Endothelial cell (in vitro differentiated cells): ENCODE data around the gene ST6GAL1. TPM values are rescaled to one million over a fixed set of nuclear protein-coding genes. Genes with fewer than 3 reads are reported as not detected.

Experiments
- DNase-seq: peaks from one replicate; pipeline ENCODE4 v3.0.0; 2021; ENCODE audit warnings: low spot score
- H3K27ac Mint-ChIP-seq: one replicate; pipeline ENCODE4 v1.8.0; 2021; ENCODE audit warnings: mixed read lengths, inconsistent platforms; ENCODE audit not compliant: unreplicated experiment
- H3K27me3 Mint-ChIP-seq: one replicate; pipeline ENCODE4 v1.8.0; 2021; ENCODE audit warnings: mild to moderate bottlenecking, moderate library complexity, mixed read lengths, inconsistent platforms; ENCODE audit not compliant: unreplicated experiment
- H3K36me3 Mint-ChIP-seq: one replicate; pipeline ENCODE4 v1.8.0; 2021; ENCODE audit warnings: mild to moderate bottlenecking, low read depth, mixed read lengths, inconsistent platforms; ENCODE audit not compliant: unreplicated experiment
- H3K4me1 Mint-ChIP-seq: one replicate; pipeline ENCODE4 v1.8.0; 2021; ENCODE audit warnings: mild to moderate bottlenecking, mixed read lengths, inconsistent platforms; ENCODE audit not compliant: unreplicated experiment
- H3K4me3 Mint-ChIP-seq: one replicate; pipeline ENCODE4 v1.8.0; 2021; ENCODE audit warnings: mild to moderate bottlenecking, mixed read lengths, inconsistent platforms; ENCODE audit not compliant: unreplicated experiment
- H3K9me3 Mint-ChIP-seq: one replicate; pipeline ENCODE4 v1.8.0; 2021; ENCODE audit warnings: mixed read lengths, inconsistent platforms; ENCODE audit not compliant: unreplicated experiment
- total RNA-seq: library from RNA; stranded (reverse); fragmentation: NEBNext Ultra II Directional; extraction: Animal tissue kit (Norgen Biotek cat#: 25700); gene quantifications from one replicate; pipeline ENCODE4 v1.2.1, GENCODE V29; 2021; ENCODE audit not compliant: unreplicated experiment
- TF ChIP-seq, protein P1 (sequence below): fragments of 200-600 bp; sonication (generic); IDR thresholded peaks from one replicate; pipeline ENCODE4 v1.5.0; 2021; ENCODE audit warnings: antibody characterized with exemption; ENCODE audit not compliant: unreplicated experiment

ST6GAL1 gene
- total RNA-seq, 1 donor from 2014 or later = 82.4 TPM

DNA sequence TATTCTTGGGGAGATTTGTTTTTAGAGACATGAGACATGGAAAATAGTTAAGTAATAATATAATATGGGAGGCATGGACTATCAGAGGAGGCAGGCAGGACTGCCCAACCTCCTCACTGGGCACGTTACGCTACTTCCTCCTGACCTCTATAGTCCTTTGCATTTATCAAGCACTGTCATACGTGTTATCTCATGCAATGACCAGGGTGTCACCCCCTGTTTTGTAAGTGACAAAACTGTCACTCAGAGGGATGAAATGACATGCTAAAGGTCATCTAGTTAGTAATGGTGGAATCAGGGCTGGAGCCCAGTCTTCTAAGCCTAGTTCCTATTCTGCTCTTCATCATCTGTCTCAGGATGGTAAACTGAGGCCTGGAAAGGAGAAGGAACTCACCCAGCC is 66.7 kb downstream of the ST6GAL1 start:
- peaks cover 6% of the 10 kb centered on the region for H3K36me3 Mint-ChIP-seq
- no peak for DNase-seq
- peaks cover 30% of the 10 kb centered on the region for H3K4me1 Mint-ChIP-seq
- no peaks in the 10 kb centered on the region for H3K9me3 Mint-ChIP-seq
- H3K4me3 Mint-ChIP-seq = no peak overlapping the region
- peak overlapping the region; percentile 49 for H3K27ac Mint-ChIP-seq
- peaks cover 2% of the 10 kb centered on the region for H3K27me3 Mint-ChIP-seq
- TF ChIP-seq, protein P1, sequence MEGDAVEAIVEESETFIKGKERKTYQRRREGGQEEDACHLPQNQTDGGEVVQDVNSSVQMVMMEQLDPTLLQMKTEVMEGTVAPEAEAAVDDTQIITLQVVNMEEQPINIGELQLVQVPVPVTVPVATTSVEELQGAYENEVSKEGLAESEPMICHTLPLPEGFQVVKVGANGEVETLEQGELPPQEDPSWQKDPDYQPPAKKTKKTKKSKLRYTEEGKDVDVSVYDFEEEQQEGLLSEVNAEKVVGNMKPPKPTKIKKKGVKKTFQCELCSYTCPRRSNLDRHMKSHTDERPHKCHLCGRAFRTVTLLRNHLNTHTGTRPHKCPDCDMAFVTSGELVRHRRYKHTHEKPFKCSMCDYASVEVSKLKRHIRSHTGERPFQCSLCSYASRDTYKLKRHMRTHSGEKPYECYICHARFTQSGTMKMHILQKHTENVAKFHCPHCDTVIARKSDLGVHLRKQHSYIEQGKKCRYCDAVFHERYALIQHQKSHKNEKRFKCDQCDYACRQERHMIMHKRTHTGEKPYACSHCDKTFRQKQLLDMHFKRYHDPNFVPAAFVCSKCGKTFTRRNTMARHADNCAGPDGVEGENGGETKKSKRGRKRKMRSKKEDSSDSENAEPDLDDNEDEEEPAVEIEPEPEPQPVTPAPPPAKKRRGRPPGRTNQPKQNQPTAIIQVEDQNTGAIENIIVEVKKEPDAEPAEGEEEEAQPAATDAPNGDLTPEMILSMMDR = no peak

DNA sequence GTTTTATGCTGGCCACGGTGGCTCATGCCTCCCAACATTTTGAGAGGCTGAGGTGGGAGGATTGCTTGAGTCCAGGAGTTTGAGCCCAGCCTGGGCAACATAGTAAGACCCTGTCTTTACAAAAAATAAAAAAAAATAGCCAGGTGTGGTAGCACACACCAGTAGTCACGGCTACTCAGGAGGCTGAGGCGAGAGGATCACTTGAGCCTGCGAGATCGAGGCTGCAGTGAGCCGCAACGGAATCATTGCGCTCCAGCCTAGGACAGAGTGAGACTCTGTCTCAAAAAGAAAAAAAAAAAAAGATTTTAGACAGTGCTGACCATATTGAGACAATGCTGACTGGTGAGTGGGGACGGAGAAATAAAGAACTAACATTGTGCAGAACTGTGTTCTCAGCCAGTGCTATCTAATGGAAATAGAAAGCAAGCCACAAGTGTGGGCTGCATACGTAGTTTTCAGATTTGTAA is 67.2 kb downstream of the ST6GAL1 start:
- H3K36me3 Mint-ChIP-seq = peaks cover 3% of the 10 kb centered on the region
- no peak overlapping the region for H3K4me3 Mint-ChIP-seq
- peak overlapping the region; percentile 36 for H3K27ac Mint-ChIP-seq
- peaks cover 28% of the 10 kb centered on the region for H3K4me1 Mint-ChIP-seq
- no peaks in the 10 kb centered on the region for H3K9me3 Mint-ChIP-seq
- peaks cover 2% of the 10 kb centered on the region for H3K27me3 Mint-ChIP-seq
- TF ChIP-seq, protein P1 = no peak
- DNase-seq = no peak

DNA sequence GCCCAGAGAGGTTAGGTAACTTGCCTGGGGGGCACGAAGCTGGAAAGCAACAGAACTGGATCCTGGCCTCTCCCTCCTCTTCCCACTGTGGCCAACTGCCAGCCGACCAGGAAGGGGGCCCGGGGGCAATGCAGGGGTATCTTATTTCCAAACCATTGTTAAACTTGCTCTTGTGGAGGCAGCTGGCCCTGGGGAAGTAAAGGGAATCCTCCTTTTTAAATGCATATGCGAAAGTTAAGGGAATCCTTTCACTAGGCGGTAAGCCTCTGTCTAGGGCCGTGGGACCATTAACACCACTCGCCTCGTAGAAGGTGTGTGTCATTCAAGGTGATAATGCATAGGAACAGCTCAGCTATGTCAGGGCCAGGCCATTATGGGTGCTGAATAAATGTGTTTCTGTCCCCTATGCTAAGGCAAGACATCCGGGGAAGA is 68.6 kb downstream of the ST6GAL1 start:
- H3K36me3 Mint-ChIP-seq = peaks cover 7% of the 10 kb centered on the region
- H3K27me3 Mint-ChIP-seq = peaks cover 2% of the 10 kb centered on the region
- TF ChIP-seq, protein P1 = no peak
- H3K4me1 Mint-ChIP-seq = peaks cover 23% of the 10 kb centered on the region
- peak; percentile 13 for DNase-seq
- H3K4me3 Mint-ChIP-seq = no peak overlapping the region
- peak overlapping the region; percentile 70 for H3K27ac Mint-ChIP-seq
- H3K9me3 Mint-ChIP-seq = no peaks in the 10 kb centered on the region

DNA sequence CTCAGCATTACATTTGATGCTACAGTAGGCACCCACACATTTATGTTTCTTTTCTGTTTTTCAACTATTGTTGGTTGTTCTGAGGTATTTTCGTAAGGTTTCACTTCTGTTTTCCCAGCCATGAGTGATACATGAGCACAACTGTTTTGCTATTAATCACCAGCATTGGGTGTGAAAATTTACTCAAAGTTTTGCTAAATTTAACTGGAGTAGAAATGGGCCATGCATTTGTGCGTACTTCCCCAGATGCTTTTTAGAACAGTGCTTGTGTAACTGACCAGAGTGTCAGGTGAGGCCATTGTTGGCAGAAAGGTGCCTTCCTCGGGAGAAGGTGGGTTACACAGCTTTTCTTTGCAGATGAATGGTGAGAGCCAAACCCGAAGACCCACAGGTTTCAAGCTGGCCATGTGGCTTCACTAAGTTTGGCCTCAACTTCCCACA is 70.4 kb downstream of the ST6GAL1 start:
- H3K36me3 Mint-ChIP-seq = peaks cover 10% of the 10 kb centered on the region
- no peak for DNase-seq
- H3K27ac Mint-ChIP-seq = no peak overlapping the region
- TF ChIP-seq, protein P1 = no peak
- H3K4me1 Mint-ChIP-seq = peaks cover 22% of the 10 kb centered on the region
- H3K4me3 Mint-ChIP-seq = no peak overlapping the region
- no peaks in the 10 kb centered on the region for H3K27me3 Mint-ChIP-seq
- H3K9me3 Mint-ChIP-seq = no peaks in the 10 kb centered on the region

DNA sequence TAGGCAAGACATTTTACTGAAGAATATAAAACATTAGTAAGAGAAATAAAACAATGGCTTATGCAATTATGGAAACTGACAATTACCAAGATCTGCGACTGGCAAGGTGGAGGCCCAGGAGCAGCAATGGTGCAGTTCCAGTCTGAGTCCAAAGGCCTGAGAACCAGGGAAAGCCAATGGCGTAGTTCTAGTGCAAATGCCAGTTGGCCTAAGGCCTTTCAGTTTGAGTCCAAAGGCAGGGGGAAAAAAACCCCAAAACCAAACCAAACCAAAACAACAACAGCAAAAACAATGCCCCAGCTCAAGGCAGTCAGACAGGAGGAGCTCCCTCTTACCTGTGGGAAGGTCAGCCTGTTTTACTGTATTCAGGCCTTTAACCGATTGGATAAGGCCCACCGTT is 72.6 kb downstream of the ST6GAL1 start:
- no peak overlapping the region for H3K4me3 Mint-ChIP-seq
- TF ChIP-seq, protein P1 = no peak
- peaks cover 15% of the 10 kb centered on the region for H3K4me1 Mint-ChIP-seq
- H3K36me3 Mint-ChIP-seq = peaks cover 16% of the 10 kb centered on the region
- no peaks in the 10 kb centered on the region for H3K9me3 Mint-ChIP-seq
- DNase-seq = no peak
- no peaks in the 10 kb centered on the region for H3K27me3 Mint-ChIP-seq
- no peak overlapping the region for H3K27ac Mint-ChIP-seq
